Stimulated activated CD8-positive, alpha-beta memory T cell treated with anti-CD3 and anti-CD28 coated beads, Interleukin-7, amount 100 ng/mL, for 48 hours (primary cell): ENCODE data around the gene NGFR.

Experiments
- DNase-seq, 2 donors: peaks; one replicate each; pipeline ENCODE4 v3.0.0-alpha.2; 2020; ENCODE audit warnings: low read depth in 1 of 2; ENCODE audit errors: extremely low read depth in 1 of 2

NGFR gene

GRCh38 chr17:49494986-49495841, at the start of gene NGFR:
TSS of gene NGFR (plus strand) at chr17:49495293. CDS start at chr17:49495418, 125 bp downstream.
- DNase-seq, result peak; percentile 28 to 29

GRCh38 chr17:49445591-49445990, 49.5 kb upstream of the NGFR start:
- DNase-seq, result no peak

DNA sequence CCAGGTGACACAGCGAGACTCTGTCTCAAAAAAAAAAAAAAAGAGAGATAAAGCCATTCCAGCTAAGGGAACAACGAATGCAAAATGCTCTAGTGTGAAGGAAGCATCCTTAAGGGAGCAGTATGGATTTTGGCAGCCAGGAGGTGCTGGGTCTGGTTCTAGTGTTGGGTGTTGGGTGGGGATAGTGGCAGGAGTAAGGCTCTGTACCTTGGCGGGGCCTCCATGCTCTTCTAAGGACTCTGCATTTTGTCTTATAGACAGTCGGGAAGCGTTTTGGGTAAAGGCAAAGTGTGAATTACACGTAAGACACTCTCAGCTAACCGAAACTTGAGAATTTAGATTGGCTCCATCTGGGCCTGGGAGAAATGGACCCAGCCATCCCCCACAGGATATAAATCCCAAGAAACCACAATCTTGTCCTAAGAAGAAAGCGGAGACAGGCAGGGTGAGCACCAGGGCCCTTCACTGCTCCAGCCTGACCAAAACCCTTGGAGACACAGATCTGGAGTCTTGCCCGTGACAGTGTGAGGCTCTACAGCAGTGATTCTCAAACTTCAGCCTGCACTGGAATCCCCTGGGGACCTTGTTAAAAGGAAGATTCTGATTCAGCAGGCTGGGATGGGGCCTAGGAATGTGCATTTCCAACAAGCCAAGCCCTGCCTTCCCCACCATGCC, 47.3 kb upstream of the NGFR start:
- DNase-seq, result no peak

- no peak for DNase-seq
Observed at GRCh38 chr17:49450181-49450580, 44.9 kb upstream of the NGFR start.

- DNase-seq, result no peak
Observed at GRCh38 chr17:49450735-49451134, 44.4 kb upstream of the NGFR start.

- no peak for DNase-seq
Observed at GRCh38 chr17:49452201-49452600, 42.9 kb upstream of the NGFR start.

- DNase-seq, result no peak
Observed at GRCh38 chr17:49452661-49453060, 42.4 kb upstream of the NGFR start.

GRCh38 chr17:49454050-49454449, 41.0 kb upstream of the NGFR start:
- DNase-seq, result no peak

GRCh38 chr17:49455272-49455861, 39.7 kb upstream of the NGFR start:
- no peak for DNase-seq

DNA sequence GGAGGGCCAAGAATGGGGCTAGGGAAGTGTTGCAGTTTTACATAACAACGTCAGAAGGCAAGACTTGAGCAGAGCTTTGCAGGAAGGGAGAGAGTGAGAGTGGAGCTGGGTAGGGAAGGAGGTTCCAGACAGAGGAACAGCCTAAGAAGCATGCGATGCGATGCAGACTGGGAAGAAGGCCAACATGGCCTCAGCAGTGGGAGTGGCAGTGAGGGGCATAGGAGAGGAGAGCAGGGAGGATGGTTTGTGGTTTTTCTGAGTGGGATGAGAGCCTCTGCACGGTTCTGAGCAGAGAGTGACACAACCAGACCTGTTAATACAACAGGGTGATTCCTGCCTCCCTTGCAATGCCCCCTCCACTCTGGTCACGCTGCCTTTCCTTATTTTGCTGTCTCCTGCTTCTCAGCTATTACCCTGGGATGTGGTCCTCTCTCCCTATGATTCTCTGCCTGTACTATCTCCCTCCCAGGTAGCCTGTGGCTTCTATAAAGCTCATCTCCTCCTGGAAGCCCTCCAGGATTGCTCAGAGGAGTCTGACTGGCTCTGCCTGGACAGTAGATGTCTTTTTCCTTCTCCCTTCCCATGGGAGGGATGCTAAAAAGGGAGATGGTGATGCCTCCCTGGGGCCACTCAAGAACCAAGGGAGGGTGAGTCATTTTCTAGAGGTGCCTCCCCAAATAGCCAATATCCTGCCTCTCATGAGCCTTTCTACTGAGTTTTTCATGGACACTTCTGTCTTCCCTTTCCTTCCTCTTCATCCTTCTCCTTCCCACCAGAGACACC, 38.7 kb upstream of the NGFR start:
- DNase-seq, result no peak

DNA sequence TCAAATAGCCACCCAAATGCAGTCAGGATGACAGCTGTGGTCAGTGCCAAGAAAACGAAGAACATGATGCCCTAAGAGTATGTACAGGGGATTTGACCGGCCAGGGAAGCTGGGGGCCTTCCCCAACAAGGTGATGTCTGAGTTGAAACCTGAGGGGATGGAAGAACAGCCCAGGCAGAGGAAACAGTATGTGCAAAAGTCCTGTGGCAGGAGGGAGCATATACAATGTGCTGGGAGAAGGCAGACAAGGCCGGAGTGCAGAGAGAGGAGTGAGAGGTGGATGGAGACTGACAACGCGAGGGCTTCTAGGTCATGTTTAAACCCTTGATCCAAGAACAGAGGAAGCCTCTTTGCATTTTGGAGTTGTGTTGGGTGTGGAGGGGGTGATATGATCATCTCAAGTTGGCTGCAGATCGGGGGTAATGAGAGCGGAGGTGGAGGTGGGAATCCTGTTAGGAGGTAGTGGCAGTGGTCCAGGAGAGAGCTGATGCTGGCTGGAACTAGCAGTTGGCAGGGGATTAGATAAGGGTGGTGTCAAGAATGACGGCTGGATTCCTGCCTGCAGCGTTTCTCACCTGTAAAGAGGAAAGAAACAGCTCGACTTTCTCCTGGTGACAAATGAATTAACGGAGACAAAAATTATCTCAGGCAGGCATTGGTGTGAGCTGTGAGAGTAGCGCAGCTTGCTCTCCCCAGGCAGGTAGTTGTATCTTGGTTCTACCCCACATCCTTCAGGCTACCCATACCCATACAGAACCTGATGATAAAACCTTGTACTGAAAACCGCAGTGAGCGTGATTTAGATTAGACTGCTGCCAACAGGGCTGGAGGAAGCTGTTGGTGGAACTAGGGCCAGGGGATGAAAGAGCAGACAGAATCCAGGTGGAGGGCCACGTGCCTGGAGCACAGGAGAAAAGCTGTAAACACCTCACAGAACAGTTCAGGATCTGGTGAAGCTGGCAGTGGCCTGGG, 37.2 kb upstream of the NGFR start:
- no peak for DNase-seq

- DNase-seq, result no peak
Observed at GRCh38 chr17:49459401-49459984, 35.6 kb upstream of the NGFR start.

- DNase-seq, result no peak
Observed at GRCh38 chr17:49460401-49460800, 34.7 kb upstream of the NGFR start.

GRCh38 chr17:49461580-49461979, 33.5 kb upstream of the NGFR start:
- DNase-seq, result no peak

- DNase-seq, result no peak
Observed at GRCh38 chr17:49464049-49464448, 31.0 kb upstream of the NGFR start.

- DNase-seq, result no peak
Observed at GRCh38 chr17:49465331-49465903, 29.7 kb upstream of the NGFR start.

- DNase-seq, result no peak
Observed at GRCh38 chr17:49466436-49466835, 28.7 kb upstream of the NGFR start.

DNA sequence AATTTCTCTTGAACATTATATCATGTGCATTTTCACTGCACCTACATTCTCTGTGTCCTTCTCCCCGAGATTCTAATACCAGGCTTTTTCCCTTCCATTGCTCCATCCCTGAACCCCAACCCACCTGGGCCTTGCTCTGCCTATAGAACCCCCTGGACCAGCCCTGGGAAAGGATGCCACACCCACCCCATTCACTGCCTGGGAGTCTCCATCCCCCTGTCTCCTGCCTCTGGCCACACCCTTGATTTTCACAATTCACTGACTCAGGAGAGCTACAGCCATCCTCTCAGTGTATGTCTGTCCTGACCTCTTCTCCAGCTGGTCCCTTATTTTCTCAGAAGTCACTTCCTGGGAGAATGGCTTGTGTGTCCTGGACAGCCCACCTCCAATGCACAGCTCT, 27.9 kb upstream of the NGFR start:
- DNase-seq, result no peak

- DNase-seq, result no peak
Observed at GRCh38 chr17:49468811-49469385, 26.2 kb upstream of the NGFR start.
